Calu3 (cell line): ENCODE data around the gene PPP2R3B. TPM values are rescaled to one million over a fixed set of nuclear protein-coding genes. Genes with fewer than 3 reads are reported as not detected.

ENCODE experiments used
- BruUV-seq: library from RNA; stranded (reverse); fragments of 400-500 nt; replicated peaks from 2 replicates; lab custom pipeline; 2021; lab: Mats Ljungman, UMichigan
- CTCF ChIA-PET: fragments of 300-600 bp; sonication (Branson Sonifier 250); formaldehyde crosslinking; loops from one replicate; lab custom pipeline; 2022; ENCODE audit warnings: antibody characterized with exemption; lab: Charles Lee
- DNase-seq: peaks from one replicate; pipeline ENCODE4 v3.0.0; 2022
- H3K27ac Mint-ChIP-seq: one replicate; pipeline ENCODE4 v1.8.0; 2022; ENCODE audit warnings: mixed read lengths; ENCODE audit not compliant: unreplicated experiment
- H3K27me3 Mint-ChIP-seq: one replicate; pipeline ENCODE4 v1.8.0; 2022; ENCODE audit warnings: mixed read lengths; ENCODE audit not compliant: unreplicated experiment
- H3K36me3 Mint-ChIP-seq: one replicate; pipeline ENCODE4 v1.8.0; 2022; ENCODE audit warnings: mild to moderate bottlenecking, moderate library complexity, mixed read lengths; ENCODE audit not compliant: insufficient read depth, unreplicated experiment
- H3K4me1 Mint-ChIP-seq: one replicate; pipeline ENCODE4 v1.8.0; 2022; ENCODE audit warnings: mild to moderate bottlenecking, low read depth, mixed read lengths; ENCODE audit not compliant: unreplicated experiment
- H3K4me3 Mint-ChIP-seq: one replicate; pipeline ENCODE4 v1.8.0; 2022; ENCODE audit warnings: mild to moderate bottlenecking, low read depth, moderate library complexity, mixed read lengths; ENCODE audit not compliant: unreplicated experiment
- H3K9me3 Mint-ChIP-seq: one replicate; pipeline ENCODE4 v1.8.0; 2022; ENCODE audit warnings: low read depth, mixed read lengths; ENCODE audit not compliant: unreplicated experiment
- intact Hi-C: fragments of 100-400 bp; cut with micrococcal nuclease; formaldehyde crosslinking; loops from one replicate; pipeline ENCODE4 v1.10.0; 2022; ENCODE audit not compliant: unreplicated experiment
- total RNA-seq: library from RNA; stranded (reverse); gene quantifications from 2 replicates; pipeline ENCODE4 v1.2.3, GENCODE V29; 2022
- TF ChIP-seq, protein P1 (sequence below): fragments of 200-600 bp; IDR thresholded peaks from one replicate; pipeline ENCODE4 v1.8.0; 2022; ENCODE audit warnings: antibody characterized with exemption; ENCODE audit not compliant: unreplicated experiment

PPP2R3B gene
- total RNA-seq, 1 experiment from 2014 or later = 25.4 TPM

GRCh38 chrX:357035-357692 is 29.5 kb downstream of the PPP2R3B start:
- TF ChIP-seq, protein P1, sequence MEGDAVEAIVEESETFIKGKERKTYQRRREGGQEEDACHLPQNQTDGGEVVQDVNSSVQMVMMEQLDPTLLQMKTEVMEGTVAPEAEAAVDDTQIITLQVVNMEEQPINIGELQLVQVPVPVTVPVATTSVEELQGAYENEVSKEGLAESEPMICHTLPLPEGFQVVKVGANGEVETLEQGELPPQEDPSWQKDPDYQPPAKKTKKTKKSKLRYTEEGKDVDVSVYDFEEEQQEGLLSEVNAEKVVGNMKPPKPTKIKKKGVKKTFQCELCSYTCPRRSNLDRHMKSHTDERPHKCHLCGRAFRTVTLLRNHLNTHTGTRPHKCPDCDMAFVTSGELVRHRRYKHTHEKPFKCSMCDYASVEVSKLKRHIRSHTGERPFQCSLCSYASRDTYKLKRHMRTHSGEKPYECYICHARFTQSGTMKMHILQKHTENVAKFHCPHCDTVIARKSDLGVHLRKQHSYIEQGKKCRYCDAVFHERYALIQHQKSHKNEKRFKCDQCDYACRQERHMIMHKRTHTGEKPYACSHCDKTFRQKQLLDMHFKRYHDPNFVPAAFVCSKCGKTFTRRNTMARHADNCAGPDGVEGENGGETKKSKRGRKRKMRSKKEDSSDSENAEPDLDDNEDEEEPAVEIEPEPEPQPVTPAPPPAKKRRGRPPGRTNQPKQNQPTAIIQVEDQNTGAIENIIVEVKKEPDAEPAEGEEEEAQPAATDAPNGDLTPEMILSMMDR = no peak
- Mint-ChIP-seq H3K36me3 (peaks cover 23% of the 10 kb centered on the region), H3K9me3 (peaks cover 3% of the 10 kb centered on the region), H3K4me3 (no peak overlapping the region), H3K27me3 (no peaks in the 10 kb centered on the region), H3K27ac (no peak overlapping the region), H3K4me1 (no peaks in the 10 kb centered on the region)
- DNase-seq = no peak
- intact Hi-C loops = no loop called here
- BruUV-seq = no TSS peak
- CTCF ChIA-PET = no interaction called here

GRCh38 chrX:356385-357034 is 30.2 kb downstream of the PPP2R3B start:
- Mint-ChIP-seq H3K4me3 (no peak overlapping the region), H3K9me3 (peaks cover 2% of the 10 kb centered on the region), H3K36me3 (peaks cover 19% of the 10 kb centered on the region), H3K4me1 (no peaks in the 10 kb centered on the region), H3K27ac (no peak overlapping the region), H3K27me3 (no peaks in the 10 kb centered on the region)
- intact Hi-C loops = no loop called here
- CTCF ChIA-PET = no interaction called here
- no peak for DNase-seq
- TF ChIP-seq, protein P1 = no peak
- no TSS peak for BruUV-seq

DNA sequence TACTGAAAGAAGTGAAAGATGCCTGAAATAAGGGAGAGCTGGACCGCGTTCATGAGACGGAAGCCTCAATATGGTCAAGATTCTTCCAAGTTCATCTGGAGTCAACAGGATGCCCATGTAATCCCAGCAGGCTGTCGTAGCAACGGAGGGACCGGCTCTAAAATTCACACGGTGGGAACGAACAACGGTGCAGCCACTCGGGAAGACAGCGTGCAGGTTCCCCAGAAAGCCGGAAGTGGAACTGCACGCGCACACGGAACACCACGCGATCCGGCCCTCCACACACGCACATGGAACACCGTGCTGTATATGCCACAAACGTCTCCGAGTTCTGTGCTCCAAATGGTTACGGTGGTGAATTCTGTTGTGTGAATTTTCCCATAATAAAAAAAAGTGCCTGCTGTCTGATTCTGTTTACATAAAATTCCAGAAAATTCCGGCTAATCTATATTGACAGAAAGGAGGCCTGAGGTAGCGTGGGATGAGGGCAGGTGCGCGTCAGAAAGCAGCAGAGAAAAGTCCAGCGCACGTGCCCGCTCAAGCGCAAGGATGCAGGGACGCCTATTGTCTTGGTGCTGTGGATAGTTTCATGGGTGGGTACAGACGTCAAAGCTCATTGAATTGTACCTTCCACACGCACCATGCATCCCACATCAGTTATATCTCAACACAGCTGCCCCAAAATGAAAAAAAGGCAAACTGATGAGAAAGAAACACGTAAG is 31.2 kb downstream of the PPP2R3B start:
- no peak overlapping the region for H3K27ac Mint-ChIP-seq
- CTCF ChIA-PET = no interaction called here
- H3K4me3 Mint-ChIP-seq = no peak overlapping the region
- peaks cover 17% of the 10 kb centered on the region for H3K36me3 Mint-ChIP-seq
- TF ChIP-seq, protein P1 = no peak
- no peaks in the 10 kb centered on the region for H3K27me3 Mint-ChIP-seq
- no peak for DNase-seq
- H3K4me1 Mint-ChIP-seq = no peaks in the 10 kb centered on the region
- BruUV-seq = no TSS peak
- H3K9me3 Mint-ChIP-seq = peaks cover 2% of the 10 kb centered on the region
- intact Hi-C loops = no loop called here

DNA sequence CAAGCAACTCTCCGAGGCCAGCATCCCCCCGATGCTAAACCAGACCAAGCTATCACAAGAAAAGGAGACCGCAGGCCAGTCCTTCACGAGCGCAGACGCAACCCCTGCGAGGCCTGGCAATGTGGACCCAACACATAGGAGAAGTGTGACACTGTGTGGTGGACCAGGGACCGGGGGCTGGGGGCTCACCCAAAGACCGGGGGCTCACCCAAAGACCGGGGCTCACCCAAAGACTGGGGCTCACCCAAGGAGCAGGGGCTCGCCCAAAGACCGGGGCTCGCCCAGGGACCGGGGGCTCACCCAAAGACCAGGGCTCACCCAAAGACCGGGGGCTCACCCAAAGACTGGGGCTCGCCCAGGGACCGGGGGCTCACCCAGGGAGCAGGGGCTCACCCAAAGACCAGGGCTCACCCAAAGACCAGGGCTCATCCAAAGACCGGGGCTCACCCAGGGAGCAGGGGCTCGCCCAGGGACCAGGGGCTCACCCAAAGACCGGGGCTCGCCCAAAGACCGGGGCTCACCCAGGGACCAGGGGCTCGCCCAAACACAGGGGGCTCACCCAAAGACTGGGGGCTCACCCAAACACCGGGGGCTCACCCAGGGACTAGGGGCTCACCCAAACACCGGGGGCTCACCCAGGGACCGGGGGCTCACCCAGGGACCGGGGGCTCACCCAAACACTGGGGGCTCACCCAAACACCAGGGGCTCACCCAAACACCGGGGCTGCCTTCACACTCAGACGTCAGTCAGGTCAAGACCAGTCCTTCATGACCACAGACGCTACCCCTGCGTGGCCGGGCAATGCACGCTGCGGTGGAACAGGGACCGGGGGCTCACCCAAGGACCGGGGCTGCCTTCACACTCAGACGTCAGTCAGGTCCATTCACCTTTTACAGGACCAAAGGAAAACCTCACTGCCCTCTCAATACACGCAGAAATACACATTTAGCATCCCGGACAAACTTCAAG is 32.9 kb downstream of the PPP2R3B start:
- H3K27me3 Mint-ChIP-seq = no peaks in the 10 kb centered on the region
- intact Hi-C loops = no loop called here
- H3K36me3 Mint-ChIP-seq = peaks cover 20% of the 10 kb centered on the region
- CTCF ChIA-PET = no interaction called here
- DNase-seq = no peak
- H3K4me1 Mint-ChIP-seq = no peaks in the 10 kb centered on the region
- H3K9me3 Mint-ChIP-seq = no peaks in the 10 kb centered on the region
- TF ChIP-seq, protein P1 = no peak
- no peak overlapping the region for H3K27ac Mint-ChIP-seq
- no TSS peak for BruUV-seq
- H3K4me3 Mint-ChIP-seq = no peak overlapping the region
